Endometrial microvascular endothelial cells (primary cell): ENCODE measurements around the gene AMER2. TPM values are rescaled to one million over a fixed set of nuclear protein-coding genes. Genes with fewer than 3 reads are reported as not detected.

Experiments used
- in situ Hi-C: cut with HindIII; loops from 2 replicates; pipeline ENCODE4 v1.10.0; 2017; ENCODE audit warnings: low sequenced_read_pairs, low pct_unique_long_range_greater_than_20kb; ENCODE audit errors: inconsistent ontology term
- total RNA-seq: library from RNA; depleted of rRNA; stranded (reverse); fragments of >200 nt; gene quantifications from one replicate; pipeline ENCODE4 v1.2.3, GENCODE V29; 2015; ENCODE audit errors: inconsistent ontology term

AMER2 gene
- total RNA-seq, 1 donor from 2014 or later = not detected

- in situ Hi-C loops = no loop called here
Measured at GRCh38 chr13:25187596-25187995, 15.5 kb upstream of the AMER2 start.

GRCh38 chr13:25186187-25186586 is 14.1 kb upstream of the AMER2 start:
- in situ Hi-C loops = no loop called here

DNA sequence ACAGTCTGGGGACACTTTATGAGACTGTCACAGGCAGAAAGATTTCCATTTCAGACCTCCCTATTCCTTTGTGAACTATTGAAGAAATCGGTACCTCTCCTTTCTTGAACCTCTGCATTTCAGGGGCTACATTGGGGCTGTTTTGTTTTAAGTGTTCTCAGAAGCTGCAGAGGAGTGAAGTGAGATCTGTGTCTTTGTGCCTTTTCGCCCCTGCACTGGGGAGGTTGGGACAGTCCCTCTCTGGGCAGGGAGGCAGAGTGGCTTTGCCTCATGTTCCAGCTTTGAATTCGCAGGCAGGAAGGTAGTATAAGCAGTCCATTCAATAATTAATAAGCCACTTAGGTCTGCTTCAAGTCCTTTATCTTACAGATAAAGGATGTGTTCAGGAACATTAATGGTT is 9.5 kb upstream of the AMER2 start:
- in situ Hi-C loops = no loop called here

GRCh38 chr13:25180775-25181537 is 8.9 kb upstream of the AMER2 start:
- in situ Hi-C loops = no loop called here

GRCh38 chr13:25179832-25180774 is 8.0 kb upstream of the AMER2 start:
- in situ Hi-C loops = no loop called here

DNA sequence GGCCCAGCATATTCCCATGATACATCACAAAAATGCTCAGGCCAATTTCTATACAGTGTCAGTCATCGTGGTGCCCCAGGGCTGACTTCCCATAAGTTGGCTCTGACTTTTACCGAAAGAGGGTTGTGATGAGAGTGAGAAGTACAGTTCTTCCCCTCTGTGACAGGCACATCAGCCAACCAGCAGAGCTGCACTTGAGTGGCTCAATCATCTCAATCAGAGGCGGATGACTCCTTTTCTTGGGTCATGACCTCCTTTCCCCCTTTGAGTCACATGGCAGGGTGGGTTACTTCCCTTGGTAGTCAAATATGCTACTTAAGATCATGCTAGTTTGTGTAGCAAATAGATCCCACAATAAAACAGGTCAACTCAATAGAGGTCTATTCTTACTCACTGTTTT is 6.9 kb upstream of the AMER2 start:
- in situ Hi-C loops = no loop called here

GRCh38 chr13:25178070-25178469 is 6.0 kb upstream of the AMER2 start:
- in situ Hi-C loops = no loop called here

GRCh38 chr13:25177636-25178035 is 5.5 kb upstream of the AMER2 start:
- in situ Hi-C loops = no loop called here

DNA sequence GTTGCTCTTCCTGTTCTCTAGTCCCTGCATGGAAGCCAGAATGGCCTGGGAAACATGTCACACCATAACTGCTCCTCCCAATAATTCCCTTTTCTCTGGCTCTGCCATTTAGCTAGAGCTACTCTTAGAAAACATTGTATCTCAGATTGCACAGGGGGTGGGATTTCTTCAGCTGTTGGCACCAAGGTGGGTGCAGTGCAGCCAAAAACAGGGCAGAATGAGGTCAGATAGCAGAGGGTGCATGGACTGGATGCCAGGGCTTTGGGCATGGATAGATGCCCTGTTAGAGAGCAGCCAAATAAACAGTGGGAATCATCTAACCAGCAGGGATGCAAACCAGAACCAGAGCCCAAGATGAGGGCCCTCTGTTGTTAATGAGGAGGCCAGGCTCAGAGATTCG is 4.9 kb upstream of the AMER2 start:
- in situ Hi-C loops = no loop called here

DNA sequence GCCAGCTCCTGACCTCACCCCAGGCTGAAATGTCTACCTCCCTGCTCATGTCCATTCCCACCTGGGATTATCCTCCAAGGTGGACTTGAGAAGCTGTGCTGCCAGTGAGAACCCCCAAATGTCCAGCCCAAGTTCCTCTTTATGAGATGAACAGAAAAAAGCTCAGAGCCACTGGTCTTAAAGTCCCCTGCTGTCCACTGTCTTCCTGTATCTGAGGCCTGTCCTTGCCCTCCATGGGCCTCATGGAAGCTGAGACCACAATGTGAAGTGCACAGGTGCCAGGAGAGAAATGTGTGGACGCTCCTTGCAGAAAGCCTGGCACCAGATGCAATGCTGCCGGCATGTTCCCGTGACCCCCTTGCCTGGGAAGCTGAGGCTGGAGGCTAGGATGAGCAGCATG is 3.3 kb upstream of the AMER2 start:
- in situ Hi-C loops = no loop called here

DNA sequence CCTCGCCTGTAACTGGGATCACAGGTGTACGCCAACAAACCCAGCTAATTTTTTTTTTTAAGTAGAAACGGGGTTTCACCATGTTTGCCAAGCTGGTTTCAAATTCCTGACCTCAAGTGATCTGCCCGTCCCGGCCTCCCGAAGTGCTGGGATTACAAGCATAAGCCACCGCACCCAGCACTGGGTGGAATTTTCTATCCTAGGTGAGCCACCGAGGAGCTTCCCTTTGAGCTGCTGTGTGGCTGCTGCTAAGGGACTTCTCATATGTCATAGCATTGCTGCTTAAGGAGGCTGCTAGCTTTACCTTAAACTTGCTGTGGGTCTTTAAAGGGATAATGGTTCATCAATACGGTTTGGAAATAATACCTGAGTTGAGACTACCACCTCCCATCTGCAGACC is 2.9 kb upstream of the AMER2 start:
- in situ Hi-C loops = no loop called here

DNA sequence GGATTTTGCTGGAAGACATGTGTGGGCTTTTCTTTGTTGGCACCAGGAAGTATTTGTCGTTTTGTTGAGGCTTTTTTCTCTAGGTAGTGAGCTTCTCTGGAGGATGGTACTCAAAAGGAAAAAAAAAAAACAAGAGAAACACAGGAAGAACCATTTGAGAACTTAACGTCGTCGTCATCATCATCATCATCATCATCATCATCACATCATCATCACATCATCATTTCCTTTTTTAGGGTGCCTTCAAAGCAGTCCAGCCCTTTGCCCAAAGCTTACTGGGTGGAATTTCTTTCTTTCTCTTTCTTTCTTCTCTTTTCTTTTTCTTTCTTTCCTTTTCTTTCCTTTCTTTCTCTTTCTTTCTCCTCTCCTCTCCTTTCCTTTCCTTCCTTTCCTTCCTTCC is 2.2 kb upstream of the AMER2 start:
- in situ Hi-C loops = no loop called here

GRCh38 chr13:25172303-25172630 is 179 bp upstream of the AMER2 start:
- in situ Hi-C loops = no loop called here

DNA sequence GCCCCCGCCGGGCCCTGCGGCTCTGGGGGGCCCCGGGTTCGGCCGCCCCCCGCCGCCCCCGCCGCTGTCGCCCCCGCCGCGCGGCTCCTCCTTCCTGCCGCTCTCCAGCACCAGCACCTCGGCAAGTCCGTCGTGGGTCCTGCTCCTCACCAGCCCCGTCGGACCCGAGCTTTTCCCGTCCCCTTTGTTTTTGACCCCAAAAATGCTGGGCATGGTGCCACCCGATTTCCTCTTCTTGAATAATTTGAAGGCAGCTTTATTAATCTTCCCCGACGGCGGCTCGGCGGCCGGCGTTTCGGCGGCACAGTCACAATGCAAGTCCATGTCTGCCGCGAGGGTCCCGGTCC is 945 bp downstream of the AMER2 start:
- in situ Hi-C loops = no loop called here

GRCh38 chr13:25170554-25171111 is 1.5 kb downstream of the AMER2 start:
- in situ Hi-C loops = no loop called here

GRCh38 chr13:25169951-25170553 is 2.0 kb downstream of the AMER2 start:
- in situ Hi-C loops = no loop called here

- in situ Hi-C loops = no loop called here
Measured at GRCh38 chr13:25169356-25169755, 2.7 kb downstream of the AMER2 start.

DNA sequence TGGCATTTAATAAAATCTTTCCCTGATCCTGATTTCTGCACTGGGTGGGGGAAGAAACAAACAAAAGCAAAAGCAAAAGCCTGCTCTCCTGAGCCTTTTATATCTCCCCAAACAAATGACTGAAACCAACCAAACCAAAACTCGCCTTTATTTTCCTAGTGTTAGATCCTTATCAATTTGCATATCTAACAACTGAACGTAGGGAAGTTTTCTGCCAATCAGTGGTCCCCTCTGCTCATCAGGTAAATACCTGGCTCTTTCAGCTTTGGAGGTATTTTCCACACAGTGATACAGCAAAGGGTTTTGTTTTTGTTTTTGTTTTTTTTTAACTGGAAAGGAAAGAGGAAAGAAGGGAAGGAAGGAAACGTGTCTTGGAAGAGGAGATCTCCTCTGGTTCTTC is 3.3 kb downstream of the AMER2 start:
- in situ Hi-C loops = no loop called here

DNA sequence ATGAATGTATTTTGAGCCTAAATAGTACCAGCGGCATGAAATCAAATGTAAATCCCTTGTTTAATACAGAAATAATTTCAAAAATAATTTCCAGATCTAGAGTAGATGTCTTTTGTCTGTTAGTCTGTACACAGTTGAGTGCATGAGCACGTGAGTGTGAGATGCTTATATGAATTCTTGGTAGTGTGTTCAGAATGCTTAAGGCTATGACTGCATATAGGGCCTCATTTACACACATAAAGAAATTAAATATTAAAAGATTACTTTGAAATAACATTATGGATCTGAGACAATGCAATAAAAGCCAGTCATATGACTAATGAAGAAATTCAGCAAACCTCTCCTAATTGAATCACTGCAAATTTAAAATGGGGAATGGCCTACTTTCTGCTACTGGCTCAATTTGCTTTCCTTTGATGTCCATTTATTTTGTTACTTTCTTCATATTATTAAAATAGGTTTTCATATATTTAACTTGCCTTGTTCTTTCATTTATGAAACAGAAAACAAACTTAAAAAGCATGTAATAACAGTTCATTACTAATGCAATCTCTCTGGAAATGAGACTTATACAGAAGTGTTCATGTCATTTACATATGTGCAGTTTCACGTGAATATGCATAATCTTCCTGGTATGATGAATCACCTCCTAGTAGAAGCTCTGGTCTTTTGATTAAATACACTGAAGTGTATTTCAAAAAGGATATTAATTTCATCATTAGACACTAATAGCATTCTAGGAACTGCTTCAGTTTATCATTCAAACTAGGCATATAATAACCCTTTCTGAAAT is 4.5 kb downstream of the AMER2 start:
- in situ Hi-C loops = no loop called here
